Mammary epithelial cell (primary cell): ENCODE data around the gene MILR1.

Experiments used
- CTCF ChIP-seq, 2 donors: IDR thresholded peaks in 1 of 2; conservative IDR thresholded peaks in 1 of 2; 2 replicates each; pipeline ENCODE4 v1.5.1; 2011 to 2012; ENCODE audit warnings: inconsistent platforms in 2 of 2, low read length in 2 of 2, mild to moderate bottlenecking in 2 of 2, control low read depth in 1 of 2, low read depth in 1 of 2; ENCODE audit not compliant: insufficient read depth in 1 of 2; ENCODE audit errors: extremely low read depth in 1 of 2
- EZH2 ChIP-seq: IDR thresholded peaks from 2 replicates; pipeline ENCODE4 v1.6.1; 2012; ENCODE audit warnings: low read length, inconsistent platforms, borderline replicate concordance

GRCh38 chr17:64484380-64484779, 35.5 kb downstream of the MILR1 start:
- TF ChIP-seq CTCF (conservative IDR thresholded peaks at IDR 0.05 in 1 of 2, IDR thresholded peaks at IDR 0.05 in 1 of 2; ENCODE audit: extremely low read depth in 1 of 2, insufficient read depth in 1 of 2, low read depth in 1 of 2, low read length in 2 of 2) = no peak
- TF ChIP-seq EZH2 = no peak
